Right renal cortex interstitium (tissue), 3 donors: Measurements from ENCODE around the gene PDE6A. TPM values are rescaled to one million over a fixed set of nuclear protein-coding genes. Genes with fewer than 3 reads are reported as not detected.

Experiments
- DNase-seq, 3 donors: peaks; one replicate each; pipeline ENCODE4 v3.0.0-alpha.2; 2013; ENCODE audit warnings: low read depth in 3 of 3, low spot score in 2 of 3
- polyA plus RNA-seq, 3 donors: library from polyadenylated mRNA; unstranded; fragments of 120-200 nt; gene quantifications; one replicate each; pipeline ENCODE4 v1.2.1, GENCODE V29; 2013; ENCODE audit not compliant: insufficient read length in 3 of 3

The PDE6A gene
- polyA plus RNA-seq, 3 donors: 0.10 to 0.14 (median 0.14) TPM

GRCh38 chr5:149823375-149823774 is 121.2 kb downstream of the PDE6A start:
- no peak for DNase-seq

DNA sequence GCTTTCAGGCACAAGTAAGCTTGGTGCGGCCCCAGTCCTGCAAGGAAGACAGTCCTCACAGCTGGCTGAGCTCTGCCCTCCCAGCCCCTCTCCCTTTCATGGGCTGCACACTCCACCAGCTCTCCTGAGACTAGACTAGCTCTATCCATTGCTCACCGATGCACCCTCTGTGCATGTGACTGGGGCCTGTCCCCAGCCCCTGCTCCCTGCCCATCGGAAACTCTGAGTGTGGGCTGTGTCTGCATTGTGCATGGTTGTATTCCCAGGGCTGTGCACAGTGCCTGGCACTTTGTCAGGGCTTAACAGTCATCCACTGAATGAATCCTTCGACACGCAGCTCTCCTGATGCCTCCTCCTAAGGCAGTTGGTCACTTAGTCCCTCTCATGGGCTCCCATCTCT is 122.3 kb downstream of the PDE6A start:
- no peak for DNase-seq

DNA sequence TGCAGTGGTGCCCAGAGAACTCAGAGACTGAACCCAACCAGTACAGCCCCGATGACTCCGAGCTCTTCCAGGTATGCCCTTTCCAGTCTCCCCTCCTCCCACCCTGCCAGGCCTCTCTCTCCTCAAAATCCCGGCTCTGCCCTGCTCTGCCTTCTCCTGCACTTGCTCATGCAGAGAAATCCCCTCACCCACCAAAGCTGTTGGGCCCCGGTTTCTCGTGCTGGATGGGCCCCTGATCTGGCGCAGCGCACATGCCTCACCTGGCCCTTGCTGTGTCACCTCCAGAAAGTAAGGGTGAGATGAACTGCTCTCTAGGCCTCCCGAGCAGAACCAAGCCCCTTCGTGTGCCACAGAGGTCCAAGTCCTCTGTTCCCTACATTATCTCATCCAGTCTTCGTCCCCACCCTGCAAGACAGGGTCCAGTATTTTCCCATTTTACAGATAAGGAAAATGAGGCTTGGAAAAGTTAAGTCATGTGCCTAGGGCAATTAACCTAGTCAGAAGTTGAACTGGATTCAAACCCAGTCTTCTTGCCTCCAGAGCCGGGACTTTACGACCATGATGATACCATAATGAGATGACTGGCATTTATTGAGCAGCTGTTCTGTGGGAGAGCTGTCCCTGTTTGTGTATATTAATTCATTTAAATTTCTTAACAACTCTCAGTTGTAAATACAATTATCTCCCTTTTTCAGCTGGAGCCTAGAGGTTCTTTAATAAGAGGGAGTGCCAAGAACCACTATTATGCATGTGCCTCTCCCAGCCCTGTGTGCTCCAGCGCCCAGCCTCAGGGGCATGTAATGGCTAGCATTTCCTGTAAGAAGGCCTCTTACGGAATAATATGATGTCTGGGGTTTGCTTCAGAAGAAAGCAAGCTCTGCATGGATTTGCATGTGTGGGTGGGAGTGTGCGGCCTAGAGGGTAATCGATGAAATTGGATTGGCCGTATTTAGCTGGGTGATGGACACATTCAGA is 123.8 kb downstream of the PDE6A start:
- no peak for DNase-seq

GRCh38 chr5:149820012-149820411 is 124.6 kb downstream of the PDE6A start:
- no peak for DNase-seq

GRCh38 chr5:149818116-149818515 is 126.5 kb downstream of the PDE6A start:
- no peak for DNase-seq

DNA sequence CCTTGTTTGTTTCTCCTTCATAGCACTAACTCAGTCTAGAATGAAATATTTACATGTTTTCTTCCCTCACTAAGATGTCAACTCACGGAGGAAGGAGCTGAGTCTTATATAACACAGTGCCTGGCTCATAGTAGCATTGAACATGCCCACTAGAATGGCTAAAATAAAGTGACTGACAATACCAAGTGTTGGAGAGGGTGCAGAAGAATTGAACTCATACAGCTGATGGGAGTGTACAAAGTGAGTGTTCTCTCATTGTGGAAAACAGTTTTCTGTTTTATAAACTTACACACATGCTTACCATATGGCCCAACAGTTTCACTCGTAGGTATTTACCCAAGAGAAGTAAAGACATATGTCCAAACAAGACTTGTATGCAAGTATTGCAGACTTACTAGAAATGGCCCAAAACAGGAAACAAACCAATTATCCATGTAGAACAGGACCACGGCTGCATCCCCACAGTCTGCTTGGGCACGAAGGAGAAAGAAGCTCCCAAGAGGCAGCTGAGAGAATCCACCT is 127.0 kb downstream of the PDE6A start:
- no peak for DNase-seq

DNA sequence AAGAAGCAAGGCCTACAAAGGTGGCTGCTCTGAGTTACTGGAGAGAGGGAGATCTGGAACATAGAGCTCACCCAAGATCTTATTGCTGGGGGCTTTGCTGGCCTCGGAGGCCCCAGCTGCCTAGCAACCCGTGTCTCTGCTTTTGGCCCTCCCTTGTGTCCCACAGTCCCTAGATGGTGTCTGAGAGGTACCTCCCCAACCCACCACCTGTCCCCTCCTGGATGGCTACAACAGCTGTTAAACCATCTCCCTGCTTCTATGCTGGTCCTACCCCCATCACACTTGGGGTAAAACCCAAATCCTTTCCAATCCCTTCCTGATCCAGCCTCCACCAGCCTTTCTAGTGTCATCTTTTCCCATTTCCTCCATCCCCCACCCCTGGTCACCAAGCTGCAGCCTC is 127.9 kb downstream of the PDE6A start:
- no peak for DNase-seq

- DNase-seq: no peak
Measured at GRCh38 chr5:149811453-149811852, 133.1 kb downstream of the PDE6A start.

GRCh38 chr5:149810856-149811255 is 133.7 kb downstream of the PDE6A start:
- DNase-seq: no peak

DNA sequence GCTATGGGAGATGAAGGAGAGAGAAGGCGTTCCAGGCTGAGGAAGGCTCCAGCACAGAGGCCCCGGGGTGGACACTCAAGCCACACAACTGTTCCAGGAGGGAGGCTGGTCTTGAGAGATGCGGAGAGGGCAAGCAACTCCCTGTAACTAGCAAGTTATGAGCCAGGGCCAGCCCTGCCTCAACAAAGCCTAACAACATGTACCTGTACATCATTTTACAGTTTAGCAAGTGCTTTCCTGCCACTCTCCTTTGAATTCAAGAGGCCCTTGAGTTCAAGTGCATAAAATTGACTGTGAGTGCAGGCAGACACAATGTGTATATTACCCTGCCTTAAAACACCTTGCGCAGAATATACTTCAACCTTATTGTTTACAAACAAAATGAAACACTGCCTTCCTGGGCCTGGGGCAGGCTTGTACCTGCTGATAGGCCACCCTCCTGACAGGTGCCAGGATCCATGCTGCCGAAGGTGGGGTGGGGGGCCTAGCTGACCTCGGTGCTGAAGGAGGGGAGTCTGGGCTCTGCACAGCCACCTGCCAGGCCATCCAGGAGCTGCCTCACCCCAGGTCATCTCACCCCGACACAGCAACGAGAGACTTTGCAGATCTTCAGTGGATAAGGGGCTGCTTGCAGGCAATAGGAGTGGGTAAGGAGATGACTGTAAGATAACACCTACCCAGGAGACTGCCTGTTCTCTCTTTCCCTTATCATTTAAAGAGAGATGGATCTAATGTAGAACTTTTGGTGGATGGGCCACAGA is 134.5 kb downstream of the PDE6A start:
- no peak for DNase-seq

GRCh38 chr5:149808264-149808982 is 136.2 kb downstream of the PDE6A start:
- DNase-seq: no peak

Other genes with a start within 250 kb of the PDE6A start
- gene PPARGC1B, start 214.5 kb downstream of the PDE6A start, polyA plus RNA-seq: 1 to 10 TPM; 1.1 to 1.4 (median 1.4) TPM
- 10 to 100 TPM; 20.7 to 21.0 (median 20.7) TPM for gene SLC26A2, start 16.0 kb upstream of the PDE6A start, polyA plus RNA-seq
- 1 to 10 TPM; 7.0 to 8.3 (median 7.0) TPM for gene TIGD6, start 55.9 kb upstream of the PDE6A start, polyA plus RNA-seq
- gene HMGXB3, start 55.9 kb upstream of the PDE6A start, polyA plus RNA-seq: 10 to 100 TPM; 31.4 to 34.0 (median 33.1) TPM
- gene CSF1R, start 141.8 kb upstream of the PDE6A start, polyA plus RNA-seq: 10 to 100 TPM; 13.6 to 15.1 (median 13.8) TPM
- 100 to 1,000 TPM; 118 to 167 (median 142) TPM for gene PDGFRB, start 211.1 kb upstream of the PDE6A start, polyA plus RNA-seq
- under 1 TPM; 0.54 to 0.89 (median 0.62) TPM for gene CDX1, start 222.0 kb upstream of the PDE6A start, polyA plus RNA-seq
- gene SLC6A7, start 245.3 kb upstream of the PDE6A start, polyA plus RNA-seq: under 1 TPM in 2 of 3 donors, not detected in 1; 0.06 to 0.07 TPM